ENCODE measurements around the gene HINT3. TPM values are rescaled to one million over a fixed set of nuclear protein-coding genes. Genes with fewer than 3 reads are reported as not detected.

Gene HINT3
- total RNA-seq, 1 experiment from 2014 or later = 13.6 TPM

- Histone ChIP-seq H3K9me2 (ENCODE audit: insufficient read depth) (no peaks in the 10 kb centered on the region), H3K36me3 (ENCODE audit: low read depth) (peaks cover 83% of the 10 kb centered on the region)
- no TSS peak for BruUV-seq (replicated peaks)
Measured at GRCh38 chr6:126026001-126026400, 69.4 kb downstream of the HINT3 start.

GRCh38 chr6:126027601-126028000, 71.0 kb downstream of the HINT3 start:
- Histone ChIP-seq H3K79me2 (ENCODE audit: low read depth) (no peaks in the 10 kb centered on the region), H3K9me3 (ENCODE audit: insufficient read depth, low read depth) (peaks cover 4% of the 10 kb centered on the region; the same call in 1 of the 2 replicates), H3K4me1 (replicated peaks; ENCODE audit: insufficient read depth) (0 out of 2 replicates have a peak, but pooled peaks cover 7% of the 10 kb centered on the region), H3F3A (ENCODE audit: insufficient read depth, low read depth) (peaks cover 31% of the 10 kb centered on the region; the same call in 1 of the 2 replicates), H3K27me3 (ENCODE audit: insufficient read depth, low read depth) (no peaks in the 10 kb centered on the region), H3K9me2 (ENCODE audit: insufficient read depth) (no peaks in the 10 kb centered on the region), H3K4me3 (no peak overlapping the region), H3K4me2 (no peak overlapping the region), H4K20me1 (ENCODE audit: insufficient read depth) (no peaks in the 10 kb centered on the region), H3K27ac (no peak overlapping the region), H3K36me3 (ENCODE audit: low read depth) (peaks cover 71% of the 10 kb centered on the region), H2AFZ (no peak overlapping the region)
- intact Hi-C loops (cut with micrococcal nuclease; ENCODE audit: unreplicated experiment) = no loop called here
- DNase-seq = no peak
- CTCF ChIA-PET = no interaction called here
- TF ChIP-seq EZH2 (IDR thresholded peaks at IDR 0.05; ENCODE audit: low read depth) (no peak), CTCF (conservative IDR thresholded peaks at IDR 0.05) (no peak)
- BruUV-seq (replicated peaks) = no TSS peak
- POLR2A ChIA-PET (ENCODE audit: unreplicated experiment) = no interaction called here

More at GRCh38 chr6:126026001-126026400, 69.4 kb downstream of the HINT3 start:
- ChIA-PET CTCF (no interaction called here), POLR2A (ENCODE audit: unreplicated experiment) (no interaction called here)
- Histone ChIP-seq H4K20me1 (ENCODE audit: insufficient read depth) (no peaks in the 10 kb centered on the region), H3K27ac (0 out of 2 replicates have a peak overlapping the region, but pooled peaks have one; percentile 13), H3K4me2 (no peak overlapping the region), H3K4me1 (replicated peaks; ENCODE audit: insufficient read depth) (0 out of 2 replicates have a peak, but pooled peaks cover 7% of the 10 kb centered on the region), H3K4me3 (no peak overlapping the region), H2AFZ (no peak overlapping the region), H3K79me2 (ENCODE audit: low read depth) (no peaks in the 10 kb centered on the region), H3K9me3 (ENCODE audit: insufficient read depth, low read depth) (peaks cover 4% of the 10 kb centered on the region; the same call in 1 of the 2 replicates), H3K27me3 (ENCODE audit: insufficient read depth, low read depth) (no peaks in the 10 kb centered on the region), H3F3A (ENCODE audit: insufficient read depth, low read depth) (peaks cover 31% of the 10 kb centered on the region; the same call in 1 of the 2 replicates)
- intact Hi-C loops (cut with micrococcal nuclease; ENCODE audit: unreplicated experiment) = no loop called here
- TF ChIP-seq CTCF (conservative IDR thresholded peaks at IDR 0.05) (no peak), EZH2 (IDR thresholded peaks at IDR 0.05; ENCODE audit: low read depth) (no peak)
- no peak for DNase-seq

Other genes starting within 250 kb of the HINT3 start
- 0.15 TPM in 1 of 2 replicates, not detected in the other for gene HEY2, start 207.1 kb upstream of the HINT3 start, total RNA-seq (2021)
- 47.6 and 51.0 TPM in 2 replicates for gene NCOA7, start 165.8 kb upstream of the HINT3 start, total RNA-seq (2021)
- gene TRMT11, start 29.8 kb downstream of the HINT3 start, total RNA-seq (2021) = 24.2 and 26.0 TPM in 2 replicates

All from PC-9 (cell line).